GM19043 (cell line): Measurements from ENCODE around the gene SMCR8.
A peak's percentile ranks its signal among the peaks of the same experiment; 100 is the strongest.
"Not testable (repeated sequence)": the region's sequence is repeated elsewhere in the genome, so short reads cannot be mapped to it uniquely, and the experiment has no call there.

ENCODE experiments used
- ATAC-seq: cut with Tn5 transposase; IDR thresholded peaks from one replicate; pipeline ENCODE4 v1.9.1; 2021; ENCODE audit warnings: low read depth; ENCODE audit not compliant: unreplicated experiment

SMCR8 gene

GRCh38 chr17:18353541-18353940, 38.4 kb downstream of the SMCR8 start:
- ATAC-seq: no peak

- ATAC-seq: no peak
Observed at GRCh38 chr17:18356624-18357023, 41.5 kb downstream of the SMCR8 start.

- ATAC-seq: no peak
Observed at GRCh38 chr17:18360518-18360917, 45.4 kb downstream of the SMCR8 start.

GRCh38 chr17:18361837-18362697, 47.0 kb downstream of the SMCR8 start:
- no peak for ATAC-seq

GRCh38 chr17:18362698-18363100, 47.6 kb downstream of the SMCR8 start:
- no peak for ATAC-seq

GRCh38 chr17:18363101-18364049, 48.3 kb downstream of the SMCR8 start, which contains the start of gene SHMT1:
SHMT1 (minus strand) TSS chr17:18363550; CDS start chr17:18355981, 7,569 bp downstream.
- ATAC-seq: peak; percentile 97

GRCh38 chr17:18364166-18364565, 49.1 kb downstream of the SMCR8 start:
- no peak for ATAC-seq

GRCh38 chr17:18368946-18369345, 53.9 kb downstream of the SMCR8 start:
- no peak for ATAC-seq

- no peak for ATAC-seq
Observed at GRCh38 chr17:18370761-18371160, 55.7 kb downstream of the SMCR8 start.

GRCh38 chr17:18371455-18371854, 56.4 kb downstream of the SMCR8 start:
- ATAC-seq: no peak

GRCh38 chr17:18373181-18373580, 58.1 kb downstream of the SMCR8 start:
- ATAC-seq: not testable (repeated sequence)

- ATAC-seq: no peak
Observed at GRCh38 chr17:18374216-18374615, 59.1 kb downstream of the SMCR8 start.
